Astrocyte of the cerebellum (primary cell): ENCODE results near the gene AGMO.

Experiments used
- DNase-seq: peaks from one replicate; pipeline ENCODE4 v3.0.0-alpha.2; 2011; ENCODE audit warnings: low read depth
- H3K4me3 ChIP-seq: 2 replicates; pipeline ENCODE4 v1.5.1; 2011; ENCODE audit warnings: mild to moderate bottlenecking, low read depth, low read length, moderate library complexity
- CTCF ChIP-seq: IDR thresholded peaks from 2 replicates; pipeline ENCODE4 v1.5.1; 2012; ENCODE audit warnings: low read length, low read depth, moderate library complexity, mild to moderate bottlenecking; ENCODE audit errors: missing control alignments
- in situ Hi-C: cut with HindIII; loops from 2 replicates; pipeline ENCODE4 v1.10.0; 2017; ENCODE audit warnings: low sequenced_read_pairs

The AGMO gene

DNA sequence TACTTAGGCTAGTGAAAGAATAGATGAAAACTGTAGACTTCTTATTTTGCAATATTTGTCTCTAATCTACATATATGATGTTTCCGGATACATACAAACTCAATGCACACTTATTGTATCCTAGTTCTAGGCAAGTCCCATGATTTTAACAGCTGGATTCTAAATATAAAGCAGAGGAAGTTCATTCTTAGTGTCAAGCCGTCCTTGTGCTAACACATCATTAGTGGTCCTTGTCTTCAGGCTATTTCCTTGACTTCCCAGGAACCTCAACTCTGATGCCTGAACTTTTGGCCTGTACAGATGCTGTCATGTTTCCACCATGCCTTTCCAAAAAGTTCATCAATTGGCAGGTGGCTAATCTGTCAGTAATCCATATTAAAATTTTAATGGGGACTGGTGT is 357.4 kb downstream of the AGMO start:
- DNase-seq, result no peak
- in situ Hi-C loops, result no loop called here

DNA sequence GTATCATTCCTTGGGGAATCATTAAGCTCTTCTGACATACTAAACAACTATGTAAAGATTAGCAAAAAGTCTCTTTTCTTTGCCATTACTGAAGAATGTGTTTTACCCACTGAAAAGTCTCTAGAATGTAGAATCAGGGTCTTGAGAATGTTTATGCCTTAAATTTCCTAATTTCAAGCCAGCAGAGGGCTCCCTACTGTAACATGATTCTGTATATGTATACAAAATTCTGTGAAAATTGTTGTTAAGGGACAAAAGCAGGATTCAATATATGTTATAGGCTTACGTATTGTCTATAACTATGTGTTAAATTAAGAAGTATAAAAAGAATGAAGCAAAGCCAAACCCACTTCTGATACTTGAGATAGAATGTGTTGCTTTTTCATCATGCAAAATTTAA is 362.3 kb downstream of the AGMO start:
- DNase-seq, result peak; percentile 5
- TF ChIP-seq CTCF, result peak; percentile 30
- in situ Hi-C loops, result no loop called here
- no peak overlapping the region for H3K4me3 ChIP-seq

More for the DNA sequence above, 357.4 kb downstream of the AGMO start:
- H3K4me3 ChIP-seq, result no peak overlapping the region
- no peak for TF ChIP-seq CTCF

DNA sequence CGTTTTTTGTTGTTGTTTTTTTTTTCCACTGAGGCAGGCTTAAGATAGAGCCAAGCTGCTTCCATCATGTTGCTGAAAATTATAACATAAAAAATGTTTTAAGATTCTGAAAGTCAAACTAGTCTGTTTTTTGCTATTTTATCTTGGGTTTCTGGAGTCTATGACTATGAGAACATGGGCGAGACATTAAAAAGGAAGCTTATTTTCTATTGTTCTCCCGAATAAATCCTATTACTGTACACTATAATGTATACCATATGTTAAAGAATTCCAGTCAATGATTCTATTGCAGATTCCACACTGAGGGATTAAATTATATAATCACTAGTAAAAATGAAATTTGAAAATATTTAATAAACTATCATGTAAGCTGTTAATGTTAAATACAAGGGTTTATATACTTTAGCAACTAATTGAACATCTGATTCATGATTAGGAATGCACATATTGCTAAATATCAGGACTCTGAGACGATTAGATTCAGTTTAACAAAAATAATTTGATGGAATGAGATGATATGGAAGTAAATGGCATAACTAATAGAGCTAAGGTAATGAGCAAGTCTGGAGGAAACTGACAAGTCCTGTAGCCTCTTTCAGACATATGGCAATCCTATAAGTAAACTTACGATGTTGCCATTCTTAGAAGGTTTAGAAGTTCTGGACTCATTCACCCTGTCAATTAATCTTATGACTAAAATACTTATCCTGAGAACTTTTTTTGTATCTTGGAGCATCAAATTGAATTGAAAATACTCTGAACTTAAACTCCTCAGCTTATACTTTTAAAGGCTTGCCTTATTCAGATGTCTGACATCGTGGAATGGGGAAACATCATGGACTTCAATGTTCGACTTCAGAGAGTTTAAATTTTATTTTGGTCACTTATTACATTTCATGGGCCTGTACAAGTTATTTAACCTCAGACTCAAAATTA is 364.5 kb downstream of the AGMO start:
- no peak for TF ChIP-seq CTCF
- DNase-seq, result no peak
- in situ Hi-C loops, result no loop called here
- H3K4me3 ChIP-seq, result no peak overlapping the region

- TF ChIP-seq CTCF, result no peak
- in situ Hi-C loops, result no loop called here
- no peak overlapping the region for H3K4me3 ChIP-seq
- no peak for DNase-seq
Measured at GRCh38 chr7:15178065-15178464, 383.8 kb downstream of the AGMO start.

DNA sequence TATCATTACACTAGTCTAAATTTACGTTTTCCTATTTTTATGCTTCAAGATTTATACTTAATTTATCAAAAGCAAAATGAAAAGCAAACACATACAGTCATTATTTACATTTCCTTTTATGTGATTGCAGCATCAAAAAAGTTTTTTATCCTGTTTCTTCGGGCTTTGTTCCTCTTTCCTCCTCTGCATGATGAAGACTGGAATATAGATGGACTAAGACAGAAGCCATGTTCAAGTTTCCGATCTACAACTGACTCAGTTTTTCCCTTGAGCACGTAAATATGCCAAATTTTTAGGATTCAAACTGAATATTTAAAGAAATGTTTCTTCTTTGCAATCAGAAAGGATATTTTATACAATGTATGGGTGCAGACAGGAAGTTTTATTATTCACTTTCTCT is 385.7 kb downstream of the AGMO start:
- TF ChIP-seq CTCF, result no peak
- no peak for DNase-seq
- in situ Hi-C loops, result no loop called here
- no peak overlapping the region for H3K4me3 ChIP-seq

DNA sequence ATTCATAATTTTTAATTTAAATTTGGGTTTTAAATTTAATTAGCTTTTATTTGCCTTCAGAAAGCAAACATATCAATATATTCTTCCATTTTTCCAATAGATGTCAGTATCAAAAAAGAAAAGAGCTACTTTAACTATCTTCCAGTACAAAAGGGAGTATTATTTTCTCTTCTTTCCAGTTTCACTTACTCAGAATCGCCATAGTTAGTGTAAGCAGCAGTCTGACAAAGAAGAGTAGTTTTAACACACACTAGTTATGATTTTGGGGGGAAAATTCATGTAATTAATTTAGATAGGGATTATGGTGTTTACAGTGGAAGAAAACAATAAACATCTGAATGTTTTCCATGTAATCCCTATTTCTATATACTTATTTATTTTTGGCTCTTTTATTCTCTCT is 386.7 kb downstream of the AGMO start:
- no peak for TF ChIP-seq CTCF
- in situ Hi-C loops, result no loop called here

More for the DNA sequence above, 386.7 kb downstream of the AGMO start:
- H3K4me3 ChIP-seq, result no peak overlapping the region
- no peak for DNase-seq
